Measurements from ENCODE around the gene SMPD3. TPM values are rescaled to one million over a fixed set of nuclear protein-coding genes. Genes with fewer than 3 reads are reported as not detected.

Gene SMPD3
- total RNA-seq, 1 donor from 2014 or later: not detected

DNA sequence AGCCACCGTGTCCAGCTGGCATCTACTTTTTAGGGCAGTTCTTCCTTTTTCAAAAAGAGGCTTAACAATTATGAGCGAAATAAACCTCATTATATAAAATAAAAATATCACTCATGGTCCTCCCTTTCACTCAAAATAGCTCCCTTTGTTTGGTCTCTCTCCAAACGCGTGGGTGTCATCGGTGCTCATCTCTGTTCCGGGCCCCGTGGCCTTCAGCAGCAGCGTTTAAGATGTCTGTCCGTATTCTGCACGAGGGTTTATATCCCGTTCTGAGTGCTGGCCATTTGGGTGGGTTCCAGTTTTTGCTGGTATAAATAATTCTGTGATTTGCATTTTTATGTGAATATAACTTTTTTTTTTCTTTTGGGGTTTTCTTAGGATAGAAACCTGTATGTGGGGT lies 104.1 kb downstream of the SMPD3 start:
- TF ChIP-seq CTCF (IDR thresholded peaks at IDR 0.05; ENCODE audit: insufficient read depth, low read length, severe bottlenecking): no peak
- FAIRE-seq (no peak), DNase-seq (ENCODE audit: low read depth) (no peak)
- no peaks in the 10 kb centered on the region for H3K27me3 ChIP-seq (ENCODE audit: control insufficient read depth, insufficient read depth, low read length)
- H3K4me3 ChIP-seq (ENCODE audit: low read depth, low read length): no peak overlapping the region
- peaks cover 22% of the 10 kb centered on the region for H3K36me3 ChIP-seq (ENCODE audit: control insufficient read depth, insufficient read depth, low read length)

GRCh38 chr16:68343137-68343536 lies 105.2 kb downstream of the SMPD3 start:
- no peak for TF ChIP-seq CTCF (IDR thresholded peaks at IDR 0.05; ENCODE audit: insufficient read depth, low read length, severe bottlenecking)
- Histone ChIP-seq H3K4me3 (ENCODE audit: low read depth, low read length) (no peak overlapping the region), H3K27me3 (ENCODE audit: control insufficient read depth, insufficient read depth, low read length) (no peaks in the 10 kb centered on the region), H3K36me3 (ENCODE audit: control insufficient read depth, insufficient read depth, low read length) (peaks cover 19% of the 10 kb centered on the region)
- DNase-seq (ENCODE audit: low read depth): no peak
- FAIRE-seq: no peak

DNA sequence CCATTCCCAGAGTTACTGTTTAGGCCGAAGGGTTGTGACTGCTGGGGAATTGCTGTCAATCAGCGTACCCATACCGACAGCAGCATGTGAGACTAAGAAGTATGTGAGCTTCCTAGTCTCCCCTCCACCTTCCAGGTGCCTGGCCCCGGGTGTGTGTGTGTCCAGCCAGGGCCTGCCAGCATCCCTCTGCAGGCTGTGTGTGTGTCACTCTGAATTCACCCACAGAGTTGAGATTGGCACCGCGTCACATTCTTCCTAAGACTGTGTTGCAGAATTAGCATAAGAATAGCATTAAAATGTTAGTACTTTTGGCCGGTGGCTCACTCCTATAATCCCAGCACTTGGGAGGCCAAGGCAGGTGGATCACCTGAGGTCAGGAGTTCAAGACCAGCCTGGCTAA lies 105.7 kb downstream of the SMPD3 start:
- no peak overlapping the region for H3K4me3 ChIP-seq (ENCODE audit: low read depth, low read length)
- peaks cover 21% of the 10 kb centered on the region for H3K36me3 ChIP-seq (ENCODE audit: control insufficient read depth, insufficient read depth, low read length)
- no peaks in the 10 kb centered on the region for H3K27me3 ChIP-seq (ENCODE audit: control insufficient read depth, insufficient read depth, low read length)
- no peak for FAIRE-seq
- no peak for DNase-seq (ENCODE audit: low read depth)
- no peak for TF ChIP-seq CTCF (IDR thresholded peaks at IDR 0.05; ENCODE audit: insufficient read depth, low read length, severe bottlenecking)

DNA sequence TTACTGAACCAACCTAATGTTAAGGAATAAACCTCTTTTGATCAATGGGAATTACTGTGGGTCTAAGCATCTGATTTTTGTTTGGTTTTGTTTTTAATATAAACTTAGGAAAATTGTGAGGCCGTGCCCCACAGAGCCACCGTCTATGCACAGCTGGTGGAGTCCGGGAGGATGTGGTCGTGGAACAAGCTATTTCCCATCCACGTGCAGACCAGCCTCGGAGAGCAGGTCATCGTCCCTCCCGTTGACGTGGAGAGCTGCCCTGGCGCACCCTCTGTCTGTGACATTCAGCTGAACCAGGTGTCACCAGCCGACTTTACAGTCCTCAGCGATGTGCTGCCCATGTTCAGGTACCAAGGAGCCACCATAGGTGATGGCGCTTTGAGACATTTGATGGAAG lies 109.1 kb downstream of the SMPD3 start:
- no peak for TF ChIP-seq CTCF (IDR thresholded peaks at IDR 0.05; ENCODE audit: insufficient read depth, low read length, severe bottlenecking)
- no peaks in the 10 kb centered on the region for H3K27me3 ChIP-seq (ENCODE audit: control insufficient read depth, insufficient read depth, low read length)
- H3K4me3 ChIP-seq (ENCODE audit: low read depth, low read length): no peak overlapping the region
- DNase-seq (ENCODE audit: low read depth) (no peak), FAIRE-seq (no peak)
- H3K36me3 ChIP-seq (ENCODE audit: control insufficient read depth, insufficient read depth, low read length): peaks cover 14% of the 10 kb centered on the region

GRCh38 chr16:68338326-68339119 lies 109.8 kb downstream of the SMPD3 start:
- no peaks in the 10 kb centered on the region for H3K27me3 ChIP-seq (ENCODE audit: control insufficient read depth, insufficient read depth, low read length)
- DNase-seq (ENCODE audit: low read depth) (no peak), FAIRE-seq (no peak)
- peaks cover 12% of the 10 kb centered on the region for H3K36me3 ChIP-seq (ENCODE audit: control insufficient read depth, insufficient read depth, low read length)
- no peak for TF ChIP-seq CTCF (IDR thresholded peaks at IDR 0.05; ENCODE audit: insufficient read depth, low read length, severe bottlenecking)
- no peak overlapping the region for H3K4me3 ChIP-seq (ENCODE audit: low read depth, low read length)

DNA sequence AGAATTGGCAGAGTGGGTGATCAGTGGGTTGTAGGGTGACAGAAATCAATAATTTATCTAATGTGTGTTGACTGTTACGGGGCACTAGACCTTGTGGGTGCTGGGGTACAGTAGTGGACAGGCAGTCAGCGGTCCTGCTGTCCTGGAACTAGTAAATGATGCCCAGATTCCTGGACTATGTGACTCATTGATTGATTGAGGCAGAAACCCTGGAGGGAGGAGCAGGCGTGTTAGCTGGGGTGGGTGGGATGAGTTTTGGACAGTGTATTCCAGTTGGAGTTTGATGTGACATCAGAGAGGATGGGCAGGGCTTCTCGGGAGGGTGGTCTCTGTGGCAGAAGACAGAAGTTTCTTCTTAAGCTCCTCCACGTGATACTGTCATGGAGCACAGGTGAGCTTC lies 113.1 kb downstream of the SMPD3 start:
- H3K4me3 ChIP-seq (ENCODE audit: low read depth, low read length): no peak overlapping the region
- FAIRE-seq (no peak), DNase-seq (ENCODE audit: low read depth) (peak; percentile 22)
- H3K36me3 ChIP-seq (ENCODE audit: control insufficient read depth, insufficient read depth, low read length): peaks cover 9% of the 10 kb centered on the region
- no peaks in the 10 kb centered on the region for H3K27me3 ChIP-seq (ENCODE audit: control insufficient read depth, insufficient read depth, low read length)
- TF ChIP-seq CTCF (IDR thresholded peaks at IDR 0.05; ENCODE audit: insufficient read depth, low read length, severe bottlenecking): no peak

Measured in bronchial epithelial cell (primary cell).